Smooth muscle cell (in vitro differentiated cells): Measurements from ENCODE around the gene PCDH8. TPM values are rescaled to one million over a fixed set of nuclear protein-coding genes. Genes with fewer than 3 reads are reported as not detected.

ENCODE experiments used
- DNase-seq: peaks from one replicate; lab custom pipeline; 2025; ENCODE audit not compliant: unreplicated experiment; lab: John Stamatoyannopoulos, UW
- H2AFZ ChIP-seq: fragments of 200-600 bp; sonication (generic); 2 replicates; pipeline ENCODE4 v1.6.0; 2016; ENCODE audit warnings: antibody characterized with exemption, low read depth, mild to moderate bottlenecking
- H3F3A ChIP-seq: fragments of 200-600 bp; sonication (generic); 2 replicates; pipeline ENCODE4 v1.6.0; 2017; ENCODE audit warnings: antibody characterized with exemption, low read depth
- H3K27ac ChIP-seq: fragments of 200-600 bp; sonication (generic); 2 replicates; pipeline ENCODE4 v1.5.1; 2016; ENCODE audit warnings: low read depth, mild to moderate bottlenecking
- H3K27me3 ChIP-seq: fragments of 200-600 bp; sonication (generic); 2 replicates; pipeline ENCODE4 v1.6.1; 2016; ENCODE audit warnings: low read depth, mild to moderate bottlenecking
- H3K36me3 ChIP-seq: fragments of 200-600 bp; sonication (generic); 2 replicates; pipeline ENCODE4 v1.5.1; 2016; ENCODE audit warnings: low read depth
- H3K4me1 ChIP-seq: fragments of 200-600 bp; sonication (generic); 2 replicates; pipeline ENCODE4 v1.5.1; 2016; ENCODE audit warnings: low read depth
- H3K4me2 ChIP-seq: fragments of 200-600 bp; sonication (generic); 2 replicates; pipeline ENCODE4 v1.6.0; 2016; ENCODE audit warnings: mild to moderate bottlenecking
- H3K4me3 ChIP-seq: fragments of 200-600 bp; sonication (generic); 2 replicates; pipeline ENCODE4 v1.5.1; 2016; ENCODE audit warnings: mild to moderate bottlenecking
- H3K79me2 ChIP-seq: fragments of 200-600 bp; sonication (generic); 2 replicates; pipeline ENCODE4 v1.6.0; 2016; ENCODE audit warnings: low read depth, mild to moderate bottlenecking
- H3K9ac ChIP-seq: fragments of 200-600 bp; sonication (generic); 2 replicates; pipeline ENCODE4 v1.6.0; 2016; ENCODE audit warnings: low read depth
- H3K9me3 ChIP-seq: fragments of 200-600 bp; sonication (generic); replicated peaks from 2 replicates; pipeline ENCODE4 v1.5.1; 2016; ENCODE audit warnings: low read depth
- H4K20me1 ChIP-seq: fragments of 200-600 bp; sonication (generic); 2 replicates; pipeline ENCODE4 v1.6.0; 2016; ENCODE audit warnings: low read depth
- CTCF ChIP-seq: fragments of 200-600 bp; sonication (generic); IDR thresholded peaks from 2 replicates; pipeline ENCODE4 v1.5.1; 2017; ENCODE audit warnings: borderline replicate concordance, mild to moderate bottlenecking, antibody characterized with exemption; ENCODE audit not compliant: insufficient read depth, poor library complexity, severe bottlenecking
- WGBS: methylation state at CpG from one replicate; pipeline ENCODE4 v1.1.7; 2016; ENCODE audit warnings: low lambda C conversion rate; 5-methylcytosine and 5-hydroxymethylcytosine counted together
- polyA plus RNA-seq: library from polyadenylated mRNA; unstranded; fragments of >200 nt; fragmentation: Nextera tagmentation; extraction: Ambion mirVana; gene quantifications from 2 replicates; pipeline ENCODE4 v1.2.1, GENCODE V29; 2016
- total RNA-seq: library from RNA; depleted of rRNA; stranded (reverse); fragments of >200 nt; gene quantifications from 2 replicates; pipeline ENCODE4 v1.2.3, GENCODE V29; 2014

PCDH8 gene
- total and polyA plus RNA-seq, 2 experiments from 2014 or later: 0.58 to 2.1 TPM

- H3K9ac ChIP-seq: no peak overlapping the region
- no peaks in the 10 kb centered on the region for H3K4me1 ChIP-seq
- H3K4me3 ChIP-seq: no peak overlapping the region
- no peaks in the 10 kb centered on the region for H3K79me2 ChIP-seq
- H4K20me1 ChIP-seq: no peaks in the 10 kb centered on the region
- no peaks in the 10 kb centered on the region for H3K9me3 ChIP-seq
- H3K36me3 ChIP-seq: no peaks in the 10 kb centered on the region
- no peaks in the 10 kb centered on the region for H3F3A ChIP-seq
- H3K27me3 ChIP-seq: no peaks in the 10 kb centered on the region
- H3K27ac ChIP-seq: no peak overlapping the region
- no peak overlapping the region for H3K4me2 ChIP-seq
- 87% methylated on average over 4 of the region's 4 CpGs for WGBS
- no peak for TF ChIP-seq CTCF
- no peak overlapping the region for H2AFZ ChIP-seq
- DNase-seq: no peak
Observed at GRCh38 chr13:52868190-52868589, 19.8 kb upstream of the PCDH8 start.

GRCh38 chr13:52864941-52865340, 16.5 kb upstream of the PCDH8 start:
- Histone ChIP-seq H3K4me3 (no peak overlapping the region), H3K9ac (no peak overlapping the region), H3K4me1 (no peaks in the 10 kb centered on the region), H3K4me2 (no peak overlapping the region), H3K9me3 (no peaks in the 10 kb centered on the region), H3F3A (no peaks in the 10 kb centered on the region), H3K27ac (no peak overlapping the region), H3K27me3 (no peaks in the 10 kb centered on the region), H3K36me3 (no peaks in the 10 kb centered on the region), H4K20me1 (no peaks in the 10 kb centered on the region), H2AFZ (no peak overlapping the region), H3K79me2 (no peaks in the 10 kb centered on the region)
- no peak for DNase-seq
- WGBS: 47% methylated on average over 1 of the region's 1 CpG
- TF ChIP-seq CTCF: no peak

- DNase-seq: no peak
- no peaks in the 10 kb centered on the region for H3K79me2 ChIP-seq
- H3K9me3 ChIP-seq: no peaks in the 10 kb centered on the region
- H3K9ac ChIP-seq: no peak overlapping the region
- H3K27me3 ChIP-seq: no peaks in the 10 kb centered on the region
- no peak overlapping the region for H3K27ac ChIP-seq
- no peak overlapping the region for H2AFZ ChIP-seq
- H3K4me2 ChIP-seq: no peak overlapping the region
- H3K4me3 ChIP-seq: no peak overlapping the region
- H4K20me1 ChIP-seq: no peaks in the 10 kb centered on the region
- H3F3A ChIP-seq: no peaks in the 10 kb centered on the region
- no peaks in the 10 kb centered on the region for H3K36me3 ChIP-seq
- TF ChIP-seq CTCF: peak; percentile 68
- H3K4me1 ChIP-seq: no peaks in the 10 kb centered on the region
- WGBS: 48% methylated on average over 3 of the region's 3 CpGs
Observed at GRCh38 chr13:52862358-52863206, 14.1 kb upstream of the PCDH8 start.

DNA sequence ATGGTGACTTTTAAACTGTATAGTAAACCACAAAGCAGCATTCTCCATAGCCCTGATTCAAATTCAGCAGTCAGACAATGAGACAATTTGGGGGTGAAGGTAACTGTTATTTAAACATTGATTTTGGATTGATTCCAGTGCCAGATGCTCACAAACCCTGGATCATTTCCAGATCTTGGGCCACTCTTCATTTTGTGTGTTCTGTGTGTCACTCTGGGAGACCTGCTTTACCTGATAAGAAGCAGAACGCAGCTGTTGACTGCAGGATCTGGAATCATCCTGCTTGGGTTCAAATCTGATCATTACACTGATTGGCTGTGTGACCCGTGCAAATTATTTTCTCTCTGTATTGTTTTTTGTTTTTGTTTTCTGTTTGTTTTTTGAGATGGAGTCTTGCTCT, 4.0 kb upstream of the PCDH8 start:
- Histone ChIP-seq H3K9me3 (no peaks in the 10 kb centered on the region), H3K9ac (no peak overlapping the region), H3K4me2 (peak overlapping the region; percentile 94), H3K27ac (no peak overlapping the region), H3K4me3 (no peak overlapping the region), H3K36me3 (no peaks in the 10 kb centered on the region), H3K79me2 (no peaks in the 10 kb centered on the region), H3K4me1 (peaks cover 11% of the 10 kb centered on the region), H3K27me3 (peaks cover 31% of the 10 kb centered on the region), H3F3A (peaks cover 11% of the 10 kb centered on the region), H2AFZ (no peak overlapping the region), H4K20me1 (no peaks in the 10 kb centered on the region)
- WGBS: 94% methylated on average over 2 of the region's 2 CpGs
- DNase-seq: no peak
- no peak for TF ChIP-seq CTCF
